Fibroblast of mammary gland (primary cell): Measurements from ENCODE around the gene AK8.

Experiments used
- DNase-seq: peaks from one replicate; pipeline ENCODE4 v3.0.0-alpha.2; 2010; ENCODE audit warnings: low read depth
- H3K4me3 ChIP-seq: 2 replicates; pipeline ENCODE4 v1.5.1; 2011; ENCODE audit warnings: low read depth, mild to moderate bottlenecking, low read length, moderate library complexity; ENCODE audit not compliant: control insufficient read depth
- TF ChIP-seq, protein P1 (sequence below): conservative IDR thresholded peaks from 2 replicates; pipeline ENCODE4 v1.5.1; 2011; ENCODE audit warnings: low read depth, low read length, inconsistent platforms; ENCODE audit not compliant: control insufficient read depth, insufficient read depth

The AK8 gene

DNA sequence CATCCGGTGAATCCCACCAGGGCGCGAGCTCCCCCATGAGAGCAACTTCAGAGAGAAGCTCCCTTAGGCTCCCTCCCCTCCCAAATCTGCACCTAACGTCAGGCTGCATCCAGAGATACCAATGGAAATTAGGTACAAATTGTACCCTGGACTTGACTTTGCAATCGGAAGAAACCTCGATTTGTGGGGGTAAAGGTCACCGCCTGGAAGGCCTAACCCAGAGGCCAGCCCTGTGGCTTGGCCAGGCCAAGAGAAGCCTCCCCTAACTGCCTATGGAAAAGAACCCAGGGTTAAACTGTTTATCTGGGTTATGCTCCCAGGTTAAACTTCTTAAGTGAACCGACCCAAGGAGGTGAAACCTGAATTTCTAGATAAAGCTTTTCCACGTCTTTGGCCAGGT is 127.4 kb downstream of the AK8 start:
- TF ChIP-seq, protein P1, sequence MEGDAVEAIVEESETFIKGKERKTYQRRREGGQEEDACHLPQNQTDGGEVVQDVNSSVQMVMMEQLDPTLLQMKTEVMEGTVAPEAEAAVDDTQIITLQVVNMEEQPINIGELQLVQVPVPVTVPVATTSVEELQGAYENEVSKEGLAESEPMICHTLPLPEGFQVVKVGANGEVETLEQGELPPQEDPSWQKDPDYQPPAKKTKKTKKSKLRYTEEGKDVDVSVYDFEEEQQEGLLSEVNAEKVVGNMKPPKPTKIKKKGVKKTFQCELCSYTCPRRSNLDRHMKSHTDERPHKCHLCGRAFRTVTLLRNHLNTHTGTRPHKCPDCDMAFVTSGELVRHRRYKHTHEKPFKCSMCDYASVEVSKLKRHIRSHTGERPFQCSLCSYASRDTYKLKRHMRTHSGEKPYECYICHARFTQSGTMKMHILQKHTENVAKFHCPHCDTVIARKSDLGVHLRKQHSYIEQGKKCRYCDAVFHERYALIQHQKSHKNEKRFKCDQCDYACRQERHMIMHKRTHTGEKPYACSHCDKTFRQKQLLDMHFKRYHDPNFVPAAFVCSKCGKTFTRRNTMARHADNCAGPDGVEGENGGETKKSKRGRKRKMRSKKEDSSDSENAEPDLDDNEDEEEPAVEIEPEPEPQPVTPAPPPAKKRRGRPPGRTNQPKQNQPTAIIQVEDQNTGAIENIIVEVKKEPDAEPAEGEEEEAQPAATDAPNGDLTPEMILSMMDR: no peak
- no peak for DNase-seq
- no peak overlapping the region for H3K4me3 ChIP-seq

DNA sequence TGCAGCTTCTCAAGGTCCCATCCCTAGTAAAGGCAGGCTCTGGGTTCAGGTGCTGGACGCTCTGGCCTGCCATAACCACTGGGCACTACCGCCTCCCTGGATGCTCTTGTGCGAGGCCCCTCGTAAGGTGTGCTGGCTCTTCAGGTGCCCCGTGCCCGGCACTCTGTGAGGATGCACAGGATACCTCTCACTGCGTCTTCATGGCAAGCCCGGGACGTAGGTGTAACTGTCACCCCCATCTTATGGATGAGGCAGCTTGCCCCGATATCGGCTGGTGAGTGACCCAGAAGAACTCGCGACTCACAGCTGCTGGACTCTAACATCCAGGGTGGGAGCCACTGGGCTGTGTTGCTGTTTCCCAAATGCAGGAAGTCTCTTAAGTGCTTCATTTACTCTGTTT is 128.8 kb downstream of the AK8 start:
- no peak for DNase-seq
- H3K4me3 ChIP-seq: no peak overlapping the region
- TF ChIP-seq, protein P1: no peak

DNA sequence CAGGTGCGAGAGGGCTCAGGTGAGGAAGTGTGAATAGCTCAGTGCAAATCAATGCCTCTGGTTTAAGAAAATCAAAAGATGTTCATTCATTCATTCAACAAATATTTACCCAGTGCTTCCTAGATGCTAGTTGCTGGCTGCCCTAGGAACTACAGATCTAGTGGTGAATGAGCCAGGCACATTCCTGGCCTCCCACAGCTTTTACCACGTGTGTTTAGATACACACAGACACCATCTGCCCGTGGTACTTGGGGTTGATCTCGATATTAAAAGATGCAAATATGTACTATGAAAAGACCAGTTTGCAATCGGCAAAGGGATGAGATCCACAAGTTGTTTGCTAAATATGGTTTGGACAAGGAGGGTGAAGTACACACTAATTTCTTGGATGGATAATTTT is 129.6 kb downstream of the AK8 start:
- no peak overlapping the region for H3K4me3 ChIP-seq
- DNase-seq: no peak
- TF ChIP-seq, protein P1: no peak

GRCh38 chr9:132745756-132746709 is 132.1 kb downstream of the AK8 start:
- no peak for DNase-seq
- no peak overlapping the region for H3K4me3 ChIP-seq
- TF ChIP-seq, protein P1: no peak

DNA sequence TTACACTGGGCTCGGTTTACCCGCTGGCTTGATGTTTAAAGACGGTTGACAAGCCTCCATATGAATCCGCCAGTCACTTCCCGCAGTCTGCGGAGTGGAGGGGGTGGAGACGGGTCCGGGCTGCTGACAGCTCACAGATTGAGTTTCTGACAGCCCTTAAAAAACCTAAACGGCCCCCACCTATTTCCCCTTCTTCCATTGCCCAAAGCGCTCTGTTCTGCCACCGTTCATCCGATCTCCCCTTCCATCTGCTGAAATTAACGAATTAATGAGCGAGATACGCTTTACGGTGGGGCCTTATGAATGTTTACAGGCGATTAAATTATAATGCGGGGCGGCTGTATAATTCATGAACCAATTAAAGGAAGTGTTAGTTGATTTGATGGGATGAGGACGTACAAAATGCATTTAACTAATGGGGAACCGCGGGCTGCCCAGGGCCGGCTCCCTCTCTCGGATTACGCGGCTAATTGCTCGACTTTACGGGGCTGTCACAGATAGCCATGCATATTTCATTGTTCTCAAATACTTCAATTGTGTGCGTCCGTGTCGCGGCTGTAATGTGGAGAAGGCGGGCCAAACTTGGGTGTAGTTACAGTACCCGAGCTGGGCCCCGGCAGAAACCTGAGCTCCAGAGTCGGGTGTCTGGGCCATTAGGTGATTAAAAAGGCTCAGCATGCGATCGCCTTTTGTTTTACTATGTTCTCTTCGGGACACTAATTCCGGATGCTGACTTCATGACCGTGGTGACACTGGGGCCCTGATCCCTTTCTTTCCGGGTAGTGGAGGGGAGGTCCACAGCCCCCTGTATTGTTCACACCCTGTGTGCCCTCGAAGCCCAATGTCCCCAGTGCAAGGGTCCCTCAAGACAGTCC is 133.0 kb downstream of the AK8 start:
- H3K4me3 ChIP-seq: no peak overlapping the region
- TF ChIP-seq, protein P1: no peak
- DNase-seq: no peak

- TF ChIP-seq, protein P1: no peak
- no peak for DNase-seq
Measured at GRCh38 chr9:132743931-132744479, 134.1 kb downstream of the AK8 start.

More at GRCh38 chr9:132743931-132744479, 134.1 kb downstream of the AK8 start:
- H3K4me3 ChIP-seq: no peak overlapping the region
